ENCODE data around the gene SLC66A2. TPM values are rescaled to one million over a fixed set of nuclear protein-coding genes. Genes with fewer than 3 reads are reported as not detected.

SLC66A2 gene
- total and polyA plus RNA-seq, 7 donors = 27.3 to 59.4 (median 33.2) TPM

DNA sequence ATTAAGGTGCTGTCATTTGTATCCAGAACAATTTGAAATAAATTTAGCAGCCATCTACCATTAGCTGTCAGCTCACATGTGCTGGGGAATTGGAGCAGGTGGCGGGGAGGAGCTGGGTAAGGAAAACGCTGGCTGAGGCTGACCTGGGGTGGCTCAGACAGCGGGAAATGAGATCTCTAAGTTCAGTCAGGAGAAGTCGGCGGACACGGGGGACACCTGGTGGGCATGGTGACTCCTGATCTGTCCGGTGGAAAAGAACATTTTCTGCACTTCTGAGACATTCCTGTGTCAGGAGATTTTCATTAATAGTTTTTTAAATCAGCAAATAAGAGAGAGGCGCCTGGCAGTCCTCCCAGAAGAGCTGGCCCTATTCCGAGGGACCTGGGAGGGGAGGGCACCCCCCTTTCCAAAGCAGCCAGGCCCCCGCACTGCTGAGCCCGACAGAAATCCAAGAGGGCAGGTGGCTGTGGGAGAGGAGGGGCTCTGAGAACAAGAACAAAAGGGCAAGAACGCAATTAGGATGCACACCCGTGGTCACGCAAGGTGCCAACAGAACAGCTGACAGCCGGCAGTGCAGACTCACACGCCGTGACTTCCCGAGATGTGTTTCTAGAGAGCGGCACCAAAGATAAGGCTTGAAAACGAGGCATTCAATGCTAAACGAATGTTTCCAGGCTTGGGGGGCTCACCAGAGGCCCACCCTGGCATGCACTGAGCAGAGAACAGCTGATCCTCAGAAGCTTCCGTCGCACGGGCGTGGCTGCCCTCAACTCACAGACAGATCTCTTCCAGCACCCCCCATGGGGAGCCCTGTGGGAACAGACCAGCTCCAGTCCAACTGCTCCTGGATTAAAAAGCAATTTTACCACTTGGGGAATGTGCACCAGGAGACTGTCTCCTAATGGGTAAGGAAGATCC, 26.4 kb downstream of the SLC66A2 start:
- intact Hi-C loops (cut with DNase I) = no loop called here
- TF ChIP-seq POLR2A (IDR thresholded peaks at IDR 0.05) (no peak), EP300 (IDR thresholded peaks at IDR 0.05) (no peak), CTCF (IDR thresholded peaks at IDR 0.05) (no peak), POLR2AphosphoS5 (IDR thresholded peaks at IDR 0.05) (no peak)
- H3K27me3 ChIP-seq = no peaks in the 10 kb centered on the region
- peak overlapping the region in 2 of 4 donors; percentile 2 to 55 for H3K27ac ChIP-seq
- peak; percentile 62 for DNase-seq
- H3K9me3 ChIP-seq = peaks cover 5 to 11% (median 9%) of the 10 kb centered on the region in 4 donors
- H3K4me3 ChIP-seq = no peak overlapping the region
- peaks cover 0 to 20% (median 12%) of the 10 kb centered on the region in 4 donors for H3K36me3 ChIP-seq
- WGBS, 2 donors = 92 to 95% methylated on average over 25 of the region's 25 CpGs
- peaks cover 0 to 14% (median 0%) of the 10 kb centered on the region in 4 donors for H3K4me1 ChIP-seq

DNA sequence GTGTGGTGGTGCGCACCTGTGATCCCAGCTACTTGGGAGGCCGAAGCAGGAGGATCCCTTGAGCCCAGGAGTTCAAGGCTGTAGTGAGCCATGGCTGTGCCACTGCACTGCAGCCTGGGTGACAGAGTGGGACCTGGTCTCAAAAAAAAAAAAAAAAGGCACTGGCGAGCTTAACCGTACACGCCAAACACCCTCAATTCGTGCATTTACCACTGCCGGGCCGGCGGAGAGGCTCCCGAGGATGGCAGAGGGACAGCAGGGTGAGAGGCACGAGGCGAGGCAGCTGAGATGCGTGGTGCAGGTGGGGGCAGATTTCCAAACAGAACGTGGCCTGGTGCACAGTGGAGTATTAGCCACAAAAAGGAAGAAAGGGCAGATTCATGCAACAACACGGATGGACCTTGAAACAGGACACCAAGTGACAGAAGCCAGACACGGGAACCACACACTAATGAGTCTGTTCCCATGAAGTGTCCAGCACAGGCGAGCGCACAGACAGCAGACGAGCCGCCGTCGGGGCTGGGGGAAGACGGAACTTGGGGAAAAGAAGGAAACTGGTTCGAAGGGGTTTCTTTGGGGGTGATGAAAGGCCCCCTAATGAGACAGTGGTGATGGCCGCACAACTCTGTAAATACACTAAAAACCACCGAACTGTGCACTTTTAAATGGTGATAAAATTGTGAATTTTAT, 27.4 kb downstream of the SLC66A2 start:
- peaks cover 0 to 1% (median under 1%) of the 10 kb centered on the region in 4 donors for H3K9me3 ChIP-seq
- H3K27me3 ChIP-seq = no peaks in the 10 kb centered on the region
- H3K27ac ChIP-seq = no peak overlapping the region
- peak; percentile 47 for DNase-seq
- peaks cover 0 to 14% (median 0%) of the 10 kb centered on the region in 4 donors for H3K4me1 ChIP-seq
- H3K36me3 ChIP-seq = peaks cover 0 to 12% (median 7%) of the 10 kb centered on the region in 4 donors
- WGBS, 2 donors = 97% methylated on average over 26 of the region's 26 CpGs
- intact Hi-C loops (cut with DNase I) = no loop called here
- H3K4me3 ChIP-seq = no peak overlapping the region
- TF ChIP-seq POLR2A (IDR thresholded peaks at IDR 0.05) = no peak

GRCh38 chr18:79922971-79923411, 28.5 kb downstream of the SLC66A2 start:
- H3K27ac ChIP-seq = no peak overlapping the region
- peaks cover 0 to 14% (median 0%) of the 10 kb centered on the region in 4 donors for H3K4me1 ChIP-seq
- peaks cover 7 to 12% (median 8%) of the 10 kb centered on the region in 4 donors for H3K36me3 ChIP-seq
- 90 to 93% methylated on average over 17 of the region's 17 CpGs for WGBS, 2 donors
- intact Hi-C loops (cut with DNase I) = no loop called here
- H3K9me3 ChIP-seq = no peaks in the 10 kb centered on the region
- no peak overlapping the region for H3K4me3 ChIP-seq
- H3K27me3 ChIP-seq = no peaks in the 10 kb centered on the region
- peak; percentile 59 for DNase-seq
- TF ChIP-seq POLR2AphosphoS5 (IDR thresholded peaks at IDR 0.05) (no peak), EP300 (IDR thresholded peaks at IDR 0.05) (no peak), CTCF (IDR thresholded peaks at IDR 0.05) (no peak), POLR2A (IDR thresholded peaks at IDR 0.05) (no peak)

- Histone ChIP-seq H3K4me1 (peaks cover 0 to 14% (median 0%) of the 10 kb centered on the region in 4 donors), H3K36me3 (peaks cover 7 to 14% (median 8%) of the 10 kb centered on the region in 4 donors), H3K27ac (no peak overlapping the region), H3K27me3 (no peaks in the 10 kb centered on the region), H3K9me3 (no peaks in the 10 kb centered on the region), H3K4me3 (no peak overlapping the region)
- TF ChIP-seq CTCF (IDR thresholded peaks at IDR 0.05) = no peak
- TF ChIP-seq POLR2AphosphoS5 (IDR thresholded peaks at IDR 0.05) = no peak
- TF ChIP-seq POLR2A (IDR thresholded peaks at IDR 0.05) = no peak
- no peak for TF ChIP-seq EP300 (IDR thresholded peaks at IDR 0.05)
- intact Hi-C loops (cut with DNase I) = no loop called here
- WGBS, 2 donors = 97% methylated on average over 24 of the region's 24 CpGs
- DNase-seq = peak; percentile 22
Observed at GRCh38 chr18:79921984-79922965, 29.2 kb downstream of the SLC66A2 start.

Measured in sigmoid colon (tissue), 7 donors.